ENCODE results near the gene ODAD4.
A peak's percentile ranks its signal among the peaks of the same experiment; 100 is the strongest.

Gene ODAD4

DNA sequence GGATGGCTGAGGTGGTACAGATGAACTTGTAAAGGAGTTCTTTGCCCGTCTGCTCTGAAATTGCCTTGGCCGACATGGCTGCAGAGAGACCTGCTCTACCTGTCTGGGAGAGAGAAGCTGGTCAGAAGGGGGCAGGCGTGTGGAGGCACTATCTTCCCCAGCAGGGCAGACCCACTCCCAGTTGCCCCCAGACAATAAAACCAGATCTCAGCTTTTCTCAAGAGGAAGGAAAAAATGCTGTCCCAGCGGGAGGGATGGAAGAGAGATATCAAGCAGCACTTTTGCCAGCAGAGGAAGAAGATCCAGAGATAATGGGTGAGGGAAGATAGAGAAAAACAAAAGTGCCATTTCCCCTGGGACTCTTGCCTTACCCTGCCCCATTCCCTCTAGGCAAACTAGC, 16.6 kb upstream of the ODAD4 start:
- TF ChIP-seq ZFX (IDR thresholded peaks at IDR 0.05) = no peak
- TF ChIP-seq, protein P1, sequence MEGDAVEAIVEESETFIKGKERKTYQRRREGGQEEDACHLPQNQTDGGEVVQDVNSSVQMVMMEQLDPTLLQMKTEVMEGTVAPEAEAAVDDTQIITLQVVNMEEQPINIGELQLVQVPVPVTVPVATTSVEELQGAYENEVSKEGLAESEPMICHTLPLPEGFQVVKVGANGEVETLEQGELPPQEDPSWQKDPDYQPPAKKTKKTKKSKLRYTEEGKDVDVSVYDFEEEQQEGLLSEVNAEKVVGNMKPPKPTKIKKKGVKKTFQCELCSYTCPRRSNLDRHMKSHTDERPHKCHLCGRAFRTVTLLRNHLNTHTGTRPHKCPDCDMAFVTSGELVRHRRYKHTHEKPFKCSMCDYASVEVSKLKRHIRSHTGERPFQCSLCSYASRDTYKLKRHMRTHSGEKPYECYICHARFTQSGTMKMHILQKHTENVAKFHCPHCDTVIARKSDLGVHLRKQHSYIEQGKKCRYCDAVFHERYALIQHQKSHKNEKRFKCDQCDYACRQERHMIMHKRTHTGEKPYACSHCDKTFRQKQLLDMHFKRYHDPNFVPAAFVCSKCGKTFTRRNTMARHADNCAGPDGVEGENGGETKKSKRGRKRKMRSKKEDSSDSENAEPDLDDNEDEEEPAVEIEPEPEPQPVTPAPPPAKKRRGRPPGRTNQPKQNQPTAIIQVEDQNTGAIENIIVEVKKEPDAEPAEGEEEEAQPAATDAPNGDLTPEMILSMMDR (conservative IDR thresholded peaks at IDR 0.05) = no peak
- H3K27ac ChIP-seq = peak overlapping the region; percentile 3; the same call in 1 of the 2 replicates

DNA sequence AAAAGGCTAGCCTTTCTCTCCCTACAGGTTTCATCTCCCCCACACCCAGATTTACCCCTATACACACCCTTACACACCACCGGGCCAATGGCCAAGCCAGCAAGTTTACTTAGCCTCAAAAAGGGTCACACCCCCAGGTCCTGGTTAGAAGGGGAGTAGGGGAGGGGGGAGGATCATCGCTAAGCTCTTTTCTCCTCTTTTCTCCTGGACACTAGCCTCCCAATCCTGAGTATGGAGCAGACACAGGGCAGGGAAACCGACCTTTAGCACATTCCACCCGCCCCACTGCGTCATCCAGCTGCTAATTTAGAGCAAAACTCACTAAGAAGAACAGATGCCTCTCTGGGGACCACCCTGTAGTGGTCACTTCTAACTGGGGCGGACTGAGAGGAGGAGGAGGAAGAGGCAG, 16.1 kb upstream of the ODAD4 start:
- peak overlapping the region; percentile 3; the same call in 1 of the 2 replicates for H3K27ac ChIP-seq
- TF ChIP-seq ZFX (IDR thresholded peaks at IDR 0.05) = no peak

DNA sequence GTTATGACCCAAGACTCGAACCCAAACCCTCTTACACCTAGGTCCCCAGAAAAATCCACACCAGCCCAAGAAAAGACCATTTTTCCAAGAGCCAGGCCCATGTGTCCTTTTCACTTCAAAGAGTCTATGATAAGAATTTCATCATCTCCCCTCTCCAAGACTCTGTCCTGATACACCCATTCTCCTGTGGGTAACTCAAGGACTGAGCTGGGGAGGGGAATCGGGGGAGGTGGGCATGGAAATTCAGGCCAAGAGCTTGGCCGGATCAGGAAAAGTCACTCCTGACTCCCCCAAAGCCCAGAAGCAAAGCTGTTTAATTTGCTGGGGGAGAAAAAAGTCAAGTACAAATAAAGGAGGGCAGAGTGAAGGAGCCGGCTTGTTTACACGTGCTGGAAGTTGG, 15.4 kb upstream of the ODAD4 start:
- no peak overlapping the region for H3K27ac ChIP-seq
- TF ChIP-seq ZFX (IDR thresholded peaks at IDR 0.05) = no peak
- TF ChIP-seq, protein P1 (conservative IDR thresholded peaks at IDR 0.05) = no peak

DNA sequence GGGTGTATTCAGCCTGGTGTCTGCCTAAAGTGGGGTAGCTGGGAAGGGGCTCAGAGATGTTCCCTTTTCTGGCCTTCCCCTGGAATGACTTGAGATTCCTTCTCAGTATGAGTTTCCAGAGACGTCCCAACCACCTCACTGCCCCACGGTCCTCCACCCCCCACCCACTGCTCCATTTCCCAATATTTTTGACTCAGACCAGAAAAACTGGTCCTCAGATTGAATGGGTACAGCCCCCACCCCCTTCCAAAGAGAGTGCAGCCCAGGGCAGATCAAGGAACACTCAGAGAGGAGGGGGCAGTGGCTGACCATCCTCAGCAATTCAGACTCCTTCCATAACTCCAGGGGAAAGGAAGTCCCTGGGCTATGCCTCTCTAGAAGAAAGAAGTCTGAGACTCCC, 14.9 kb upstream of the ODAD4 start:
- no peak for TF ChIP-seq ZFX (IDR thresholded peaks at IDR 0.05)
- TF ChIP-seq, protein P1 (conservative IDR thresholded peaks at IDR 0.05) = no peak
- no peak overlapping the region; the same call in 1 of the 2 replicates for H3K27ac ChIP-seq

DNA sequence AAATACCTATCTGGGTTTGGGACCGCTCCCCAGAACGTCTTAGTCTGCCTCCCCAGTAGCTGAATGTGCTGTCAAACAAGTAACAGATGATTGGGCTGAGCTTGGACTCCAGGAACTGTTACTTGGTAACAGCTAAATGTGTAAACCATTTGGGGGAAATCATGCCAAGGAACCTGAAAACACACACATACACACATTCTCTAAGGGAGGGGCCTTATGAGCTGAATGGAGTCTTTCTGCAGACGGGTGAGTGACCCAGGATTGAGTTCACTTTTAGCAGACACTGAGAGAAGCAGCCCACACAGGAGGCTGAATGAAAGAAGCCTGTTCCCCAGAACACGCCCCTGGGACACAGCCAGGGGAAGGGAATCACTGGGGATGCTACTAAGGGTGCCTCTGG, 13.2 kb upstream of the ODAD4 start:
- H3K27ac ChIP-seq = peak overlapping the region; percentile 98
- TF ChIP-seq, protein P1 (conservative IDR thresholded peaks at IDR 0.05) = no peak
- TF ChIP-seq ZFX (IDR thresholded peaks at IDR 0.05) = no peak

DNA sequence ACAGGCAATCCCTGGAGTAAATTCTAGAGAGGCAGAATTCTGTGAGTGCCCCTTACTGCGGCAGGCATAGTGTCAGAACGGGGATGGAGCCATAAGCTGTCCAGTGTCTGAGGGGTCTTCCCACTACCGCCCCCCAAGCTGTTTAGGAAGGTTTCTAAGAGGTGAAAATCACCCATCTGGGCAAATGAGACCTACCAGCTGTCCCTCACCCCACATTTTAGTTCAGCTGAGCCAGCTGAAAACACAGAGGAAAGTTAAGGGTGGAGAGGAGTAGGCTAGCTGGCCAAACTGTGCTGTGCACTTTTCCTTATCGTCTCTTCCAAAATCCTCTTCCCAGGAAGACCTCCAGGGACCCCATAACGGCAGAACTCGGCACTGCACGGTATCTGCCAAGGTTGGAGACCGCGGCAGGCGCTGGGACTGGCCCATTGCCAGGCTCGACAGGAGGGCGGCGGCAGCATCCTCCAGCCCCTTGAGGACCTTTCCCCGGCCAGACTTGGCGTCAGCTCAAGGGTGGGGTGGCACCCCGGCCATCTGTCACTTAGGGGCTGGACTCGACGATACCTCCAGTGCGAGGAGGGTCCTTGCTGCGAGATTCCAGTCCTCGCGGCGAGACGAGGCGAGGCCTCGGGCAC, 12.6 kb upstream of the ODAD4 start:
- TF ChIP-seq, protein P1 (conservative IDR thresholded peaks at IDR 0.05) = no peak
- no peak for TF ChIP-seq ZFX (IDR thresholded peaks at IDR 0.05)
- peak overlapping the region; percentile 98 for H3K27ac ChIP-seq

DNA sequence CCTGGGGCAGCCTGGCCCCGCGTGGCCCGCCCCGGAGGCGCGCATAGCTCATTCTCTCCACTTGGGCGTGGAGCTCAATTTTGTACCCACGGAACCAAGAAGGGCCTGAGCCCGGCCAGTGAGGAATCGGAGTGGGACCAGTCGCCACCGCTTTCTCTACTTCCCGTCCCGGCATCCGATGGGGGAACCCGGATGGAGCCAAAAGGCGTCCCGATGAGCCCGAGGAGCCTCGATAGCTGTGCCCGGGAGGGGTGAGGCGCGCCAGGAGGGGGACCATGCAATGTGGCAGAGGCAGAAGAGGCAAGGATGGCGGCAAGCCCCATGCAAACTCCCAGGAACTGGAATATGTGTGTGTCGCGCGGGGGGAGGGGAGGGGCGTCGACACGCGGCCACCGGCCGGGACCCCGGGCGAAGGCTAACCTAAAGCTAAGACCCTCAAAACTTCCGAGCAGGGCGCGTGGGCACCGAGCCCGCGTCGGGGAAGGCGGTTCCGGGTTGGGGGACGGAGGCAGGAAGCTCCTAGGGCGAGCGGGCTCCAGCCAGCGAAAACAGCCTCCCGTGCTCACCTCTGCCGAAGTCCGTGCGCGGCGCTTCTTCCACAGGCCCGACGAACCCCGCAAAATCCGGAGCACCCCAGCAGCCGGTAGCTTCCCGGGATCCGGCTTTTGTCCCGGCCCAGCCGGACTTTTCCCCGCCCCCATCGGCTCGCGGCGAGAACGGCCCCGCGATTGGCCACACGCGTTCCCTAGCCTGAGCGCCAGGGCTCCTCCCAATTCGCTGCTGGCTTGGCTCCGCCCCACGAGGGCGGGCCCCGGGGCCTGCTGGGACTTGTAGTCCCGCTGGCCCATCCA, 11.9 kb upstream of the ODAD4 start, which contains the start of gene ACLY:
Gene ACLY (minus strand): TSS at position 638 of the 851 bp plus-strand sequence. CDS start 5,078 bp downstream, outside the sequence.
- TF ChIP-seq, protein P1 (conservative IDR thresholded peaks at IDR 0.05) = no peak
- TF ChIP-seq ZFX (IDR thresholded peaks at IDR 0.05) = peak; percentile 37; the same call in 1 of the 2 replicates

More for the DNA sequence above, 11.9 kb upstream of the ODAD4 start, which contains the start of gene ACLY:
- peak within 1 kb of the TSS; percentile 98 for H3K27ac ChIP-seq
